Peyer's patch (tissue), 4 donors: ENCODE data around the gene AEN. TPM values are rescaled to one million over a fixed set of nuclear protein-coding genes. Genes with fewer than 3 reads are reported as not detected.

Experiments used
- DNase-seq, 3 donors: peaks; one replicate each; pipeline ENCODE4 v3.0.0-alpha.2; 2017 to 2019
- H3K27ac ChIP-seq, 4 donors: fragments of 200-600 bp; sonication (generic); one replicate each; pipeline ENCODE4 v1.5.1; 2016 to 2019
- H3K27me3 ChIP-seq, 2 donors: fragments of 200-600 bp; sonication (generic); one replicate each; pipeline ENCODE4 v1.5.1; 2019
- H3K36me3 ChIP-seq, 3 donors: fragments of 200-600 bp; sonication (generic); one replicate each; pipeline ENCODE4 v1.5.1; 2016 to 2019
- H3K4me1 ChIP-seq, 4 donors: fragments of 200-600 bp; sonication (generic); one replicate each; pipeline ENCODE4 v1.5.1; 2016 to 2019
- H3K4me3 ChIP-seq, 4 donors: fragments of 200-600 bp; sonication (generic); 1 replicate in 3 of 4; 2 replicates in 1 of 4; pipeline ENCODE4 v1.5.1; 2016 to 2019; ENCODE audit warnings: mild to moderate bottlenecking in 1 of 4
- H3K9me3 ChIP-seq, 4 donors: fragments of 200-600 bp; sonication (generic); one replicate each; pipeline ENCODE4 v1.5.1; 2016 to 2019; ENCODE audit warnings: mild to moderate bottlenecking in 1 of 4
- POLR2A ChIP-seq, 2 donors: fragments of 450-650 bp; IDR thresholded peaks; one replicate each; pipeline ENCODE4 v1.5.1; 2017; ENCODE audit warnings: antibody characterized with exemption in 2 of 2, mild to moderate bottlenecking in 2 of 2, moderate library complexity in 2 of 2
- total RNA-seq, 4 donors: library from RNA; depleted of rRNA; stranded (reverse); fragments of >200 nt; gene quantifications; one replicate each; pipeline ENCODE4 v1.1.0, GENCODE V29; 2016
- TF ChIP-seq, protein P1 (sequence below), 6 experiments: fragments of 450-650 bp in 4 of 6; fragments of 200-600 bp in 2 of 6; sonication (generic) in 1 of 6; IDR thresholded peaks; one replicate each; pipeline ENCODE4 v1.5.1; 2017 to 2019; ENCODE audit warnings: antibody characterized with exemption in 6 of 6, mild to moderate bottlenecking in 3 of 6, moderate library complexity in 1 of 6

The AEN gene
- total RNA-seq, 4 donors from 2014 or later: 9.6 to 17.3 (median 11.5) TPM

DNA sequence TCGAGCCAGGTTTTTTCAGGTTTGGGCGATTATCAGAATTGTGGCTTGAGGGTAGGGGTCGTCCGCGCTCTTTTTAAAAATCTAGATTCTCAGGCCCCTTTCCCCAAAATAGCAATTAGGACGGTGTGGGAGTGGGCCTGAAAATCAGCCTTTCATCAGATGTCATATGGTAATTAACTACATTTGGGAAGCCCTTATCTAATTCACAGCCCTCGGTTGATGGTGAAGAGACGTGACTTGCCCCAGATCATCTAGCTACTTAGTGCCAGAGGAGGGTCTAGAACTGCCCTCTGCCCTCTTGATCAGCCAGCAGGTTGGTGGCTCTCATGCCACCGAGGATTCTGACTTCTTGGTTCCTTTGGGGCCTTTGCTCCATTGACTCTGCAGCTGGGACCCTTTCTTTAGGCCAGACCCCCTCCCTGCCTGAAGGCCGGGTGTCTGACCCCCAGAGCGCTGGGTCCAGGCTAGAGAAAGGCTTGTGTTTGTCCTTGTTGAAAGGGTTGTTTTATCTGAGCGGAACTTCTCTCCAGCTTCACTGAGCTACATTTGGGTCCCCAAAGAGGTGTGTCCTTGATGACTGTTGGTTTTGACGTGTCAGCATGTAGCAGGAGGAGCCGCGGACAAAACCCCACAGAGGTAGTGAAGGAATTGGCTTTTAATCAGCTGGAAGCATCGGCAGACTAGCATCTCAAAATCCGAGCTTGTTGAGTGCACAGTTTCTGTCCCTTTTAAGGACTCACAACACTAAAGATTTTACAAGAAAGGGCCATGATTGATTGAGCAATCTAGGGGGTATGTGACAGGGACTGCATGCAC is 857 bp downstream of the AEN start:
- no peaks in the 10 kb centered on the region for H3K9me3 ChIP-seq
- H3K4me3 ChIP-seq: peak overlapping the region; percentile 73 to 91 (median 84)
- no peaks in the 10 kb centered on the region for H3K27me3 ChIP-seq
- TF ChIP-seq, protein P1, sequence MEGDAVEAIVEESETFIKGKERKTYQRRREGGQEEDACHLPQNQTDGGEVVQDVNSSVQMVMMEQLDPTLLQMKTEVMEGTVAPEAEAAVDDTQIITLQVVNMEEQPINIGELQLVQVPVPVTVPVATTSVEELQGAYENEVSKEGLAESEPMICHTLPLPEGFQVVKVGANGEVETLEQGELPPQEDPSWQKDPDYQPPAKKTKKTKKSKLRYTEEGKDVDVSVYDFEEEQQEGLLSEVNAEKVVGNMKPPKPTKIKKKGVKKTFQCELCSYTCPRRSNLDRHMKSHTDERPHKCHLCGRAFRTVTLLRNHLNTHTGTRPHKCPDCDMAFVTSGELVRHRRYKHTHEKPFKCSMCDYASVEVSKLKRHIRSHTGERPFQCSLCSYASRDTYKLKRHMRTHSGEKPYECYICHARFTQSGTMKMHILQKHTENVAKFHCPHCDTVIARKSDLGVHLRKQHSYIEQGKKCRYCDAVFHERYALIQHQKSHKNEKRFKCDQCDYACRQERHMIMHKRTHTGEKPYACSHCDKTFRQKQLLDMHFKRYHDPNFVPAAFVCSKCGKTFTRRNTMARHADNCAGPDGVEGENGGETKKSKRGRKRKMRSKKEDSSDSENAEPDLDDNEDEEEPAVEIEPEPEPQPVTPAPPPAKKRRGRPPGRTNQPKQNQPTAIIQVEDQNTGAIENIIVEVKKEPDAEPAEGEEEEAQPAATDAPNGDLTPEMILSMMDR (IDR thresholded peaks at IDR 0.05): no peak
- TF ChIP-seq POLR2A (IDR thresholded peaks at IDR 0.05): no peak
- H3K4me1 ChIP-seq: peaks cover 0 to 44% (median 18%) of the 10 kb centered on the region in 4 donors
- H3K36me3 ChIP-seq: no peaks in the 10 kb centered on the region
- DNase-seq: peak in 2 of 3 donors; percentile 65 to 79
- peak overlapping the region; percentile 78 to 96 (median 84) for H3K27ac ChIP-seq

DNA sequence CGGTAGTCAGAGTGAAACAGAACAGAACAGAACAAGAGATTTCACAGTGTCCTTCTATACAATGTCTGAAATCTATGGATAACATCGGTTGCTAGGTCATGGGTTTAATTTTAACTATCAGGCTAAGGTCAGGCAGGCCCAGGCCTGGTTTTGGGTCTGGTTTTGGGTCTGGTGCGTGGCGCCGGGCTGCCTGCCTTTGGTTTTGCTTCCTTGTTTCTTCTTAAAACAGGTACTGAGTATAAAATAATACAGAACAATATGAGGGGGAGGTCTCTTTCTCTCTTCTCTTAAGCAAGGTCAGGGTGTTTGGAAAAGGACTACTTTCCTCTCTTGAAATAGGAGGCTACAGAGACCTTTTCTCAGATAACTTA is 1.4 kb downstream of the AEN start:
- no peaks in the 10 kb centered on the region for H3K27me3 ChIP-seq
- DNase-seq: peak in 1 of 3 donors; percentile 43
- no peak for TF ChIP-seq POLR2A (IDR thresholded peaks at IDR 0.05)
- TF ChIP-seq, protein P1 (IDR thresholded peaks at IDR 0.05): no peak
- peaks cover 0 to 49% (median 23%) of the 10 kb centered on the region in 4 donors for H3K4me1 ChIP-seq
- H3K36me3 ChIP-seq: no peaks in the 10 kb centered on the region
- peak overlapping the region in 3 of 4 donors; percentile 73 to 91 (median 89) for H3K4me3 ChIP-seq
- no peaks in the 10 kb centered on the region for H3K9me3 ChIP-seq
- peak overlapping the region; percentile 78 to 96 (median 84) for H3K27ac ChIP-seq

DNA sequence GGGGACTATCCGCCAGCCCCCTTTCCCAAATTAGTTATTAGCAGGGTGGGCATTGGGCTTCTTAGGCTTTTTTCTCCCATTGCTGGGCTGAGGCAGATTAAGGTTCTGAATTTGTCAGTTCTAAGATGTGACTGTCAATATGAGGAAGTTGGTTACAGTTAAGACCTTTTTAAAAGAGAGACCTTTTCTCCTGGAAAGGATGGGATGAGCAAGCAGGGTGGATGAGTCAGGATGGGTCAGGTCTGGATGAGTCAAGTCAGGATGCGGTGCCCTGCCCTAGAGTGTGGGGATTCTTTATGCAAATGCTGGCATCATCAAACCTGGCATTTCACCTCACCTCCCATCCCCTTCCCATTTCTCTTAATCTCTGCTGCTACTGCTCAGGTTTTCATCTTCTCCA is 1.9 kb downstream of the AEN start:
- H3K27ac ChIP-seq: peak overlapping the region; percentile 78 to 96 (median 84)
- no peaks in the 10 kb centered on the region for H3K9me3 ChIP-seq
- H3K4me3 ChIP-seq: peak overlapping the region in 1 of 4 donors; percentile 91
- H3K4me1 ChIP-seq: peaks cover 0 to 54% (median 27%) of the 10 kb centered on the region in 4 donors
- no peaks in the 10 kb centered on the region for H3K27me3 ChIP-seq
- TF ChIP-seq, protein P1 (IDR thresholded peaks at IDR 0.05): no peak
- no peak for TF ChIP-seq POLR2A (IDR thresholded peaks at IDR 0.05)
- DNase-seq: no peak
- no peaks in the 10 kb centered on the region for H3K36me3 ChIP-seq

DNA sequence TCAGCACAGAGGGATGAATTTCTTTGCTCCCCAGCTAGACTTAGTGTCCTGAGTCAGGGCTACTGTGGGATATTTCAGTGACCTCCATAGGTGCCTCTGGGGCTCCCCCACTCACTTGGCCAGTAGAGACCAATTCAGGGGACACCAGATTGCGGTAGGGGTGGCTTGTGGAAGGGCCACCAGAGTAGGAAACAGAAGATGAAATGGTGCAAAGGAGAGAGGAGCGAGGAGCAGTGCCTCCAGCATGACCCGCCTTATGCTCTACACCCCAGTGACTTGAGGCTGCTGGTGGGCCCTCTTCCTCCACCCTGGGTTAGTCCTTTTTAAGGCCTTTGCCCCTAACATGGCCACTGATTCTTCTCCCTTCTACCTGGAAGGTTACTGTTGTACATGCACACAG is 2.5 kb downstream of the AEN start:
- H3K27me3 ChIP-seq: no peaks in the 10 kb centered on the region
- H3K9me3 ChIP-seq: no peaks in the 10 kb centered on the region
- H3K36me3 ChIP-seq: no peaks in the 10 kb centered on the region
- DNase-seq: no peak
- no peak overlapping the region for H3K4me3 ChIP-seq
- peak overlapping the region; percentile 45 to 96 (median 84) for H3K27ac ChIP-seq
- TF ChIP-seq, protein P1 (IDR thresholded peaks at IDR 0.05): no peak
- TF ChIP-seq POLR2A (IDR thresholded peaks at IDR 0.05): no peak
- peaks cover 0 to 60% (median 31%) of the 10 kb centered on the region in 4 donors for H3K4me1 ChIP-seq

DNA sequence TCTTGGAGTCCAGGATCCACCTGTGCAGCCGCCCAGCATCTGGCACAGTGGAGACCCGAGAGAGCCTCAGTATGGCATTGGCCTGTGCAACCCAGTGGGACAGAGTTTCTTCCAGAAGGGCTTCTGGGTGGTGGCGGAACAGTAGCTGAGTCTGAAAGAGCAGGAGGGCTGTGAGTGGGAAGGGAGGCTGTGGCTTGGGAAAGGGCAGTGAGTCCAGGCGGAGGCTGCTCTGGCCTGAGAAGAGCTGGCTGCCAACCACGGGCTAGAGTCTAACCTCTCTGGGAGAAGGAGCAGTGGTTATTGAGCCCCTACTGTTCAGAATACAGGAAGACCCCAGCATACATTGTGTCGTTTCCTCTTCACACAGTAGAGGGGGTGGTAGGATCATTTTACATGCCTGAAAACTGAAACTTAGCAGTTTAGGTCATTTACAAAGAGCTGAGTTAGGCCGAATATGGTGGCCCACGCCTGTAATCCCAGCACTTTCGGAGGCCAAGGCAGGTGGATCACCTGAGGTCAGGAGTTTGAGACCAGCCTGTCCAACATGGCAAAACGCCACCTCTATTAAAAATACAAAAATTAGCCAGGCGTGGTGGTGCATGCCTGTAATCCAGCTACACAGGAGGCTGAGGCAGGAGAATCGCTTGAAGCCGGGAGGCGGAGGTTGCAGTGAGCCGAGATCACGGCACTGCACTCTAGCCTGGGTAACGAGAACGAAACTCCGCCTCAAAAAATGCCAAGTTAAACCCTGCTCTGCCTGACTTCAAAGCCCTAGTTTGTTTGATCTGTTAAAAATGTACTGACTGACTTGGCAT is 3.2 kb downstream of the AEN start:
- peak overlapping the region; percentile 45 to 96 (median 68) for H3K27ac ChIP-seq
- peaks cover 0 to 63% (median 35%) of the 10 kb centered on the region in 4 donors for H3K4me1 ChIP-seq
- H3K36me3 ChIP-seq: peaks cover 0 to 4% (median 0%) of the 10 kb centered on the region in 3 donors
- no peaks in the 10 kb centered on the region for H3K9me3 ChIP-seq
- no peaks in the 10 kb centered on the region for H3K27me3 ChIP-seq
- DNase-seq: no peak
- peak overlapping the region in 2 of 4 donors; percentile 13 to 24 for H3K4me3 ChIP-seq
- TF ChIP-seq, protein P1 (IDR thresholded peaks at IDR 0.05): peak; percentile 35 to 78 (median 61)
- no peak for TF ChIP-seq POLR2A (IDR thresholded peaks at IDR 0.05)
